Measurements from ENCODE around the gene RAB4B. TPM values are rescaled to one million over a fixed set of nuclear protein-coding genes. Genes with fewer than 3 reads are reported as not detected.
"Not testable (repeated sequence)": the region's sequence is repeated elsewhere in the genome, so short reads cannot be mapped to it uniquely, and the experiment has no call there.

Gene RAB4B
- total RNA-seq, 4 donors from 2014 or later: 12.4 to 20.7 (median 17.0) TPM

DNA sequence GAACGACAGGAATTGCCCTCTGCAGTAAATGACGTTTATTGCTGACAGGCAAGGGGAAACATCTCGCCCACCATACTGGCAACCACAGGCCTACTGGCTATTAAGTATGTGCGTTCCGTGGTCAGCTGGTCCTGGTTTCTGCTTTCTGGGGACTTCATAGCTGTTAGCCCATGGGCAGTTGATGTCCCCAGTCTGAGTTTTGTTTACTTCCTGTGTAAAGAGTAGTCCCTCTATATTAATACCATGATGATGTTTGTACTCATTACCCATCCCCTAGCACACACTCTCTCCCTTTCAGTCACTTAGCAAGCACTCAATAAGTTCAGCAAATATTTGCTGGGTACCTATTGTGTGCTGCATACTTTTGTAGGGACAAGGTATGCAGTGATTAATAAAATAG, 9.2 kb upstream of the RAB4B start:
- H3K27ac ChIP-seq: no peak overlapping the region
- no peaks in the 10 kb centered on the region for H3K27me3 ChIP-seq
- no peak overlapping the region for H3K4me3 ChIP-seq
- H3K9me3 ChIP-seq: peaks cover 3% of the 10 kb centered on the region
- peaks cover 29% of the 10 kb centered on the region for H3K36me3 ChIP-seq
- 72% methylated on average over 5 of the region's 5 CpGs for WGBS
- no peak for DNase-seq (ENCODE audit: low spot score in 2 of 2)
- TF ChIP-seq EP300 (IDR thresholded peaks at IDR 0.05) (no peak), POLR2A (IDR thresholded peaks at IDR 0.05) (no peak), POLR2AphosphoS5 (IDR thresholded peaks at IDR 0.05) (no peak)
- no peaks in the 10 kb centered on the region for H3K4me1 ChIP-seq

DNA sequence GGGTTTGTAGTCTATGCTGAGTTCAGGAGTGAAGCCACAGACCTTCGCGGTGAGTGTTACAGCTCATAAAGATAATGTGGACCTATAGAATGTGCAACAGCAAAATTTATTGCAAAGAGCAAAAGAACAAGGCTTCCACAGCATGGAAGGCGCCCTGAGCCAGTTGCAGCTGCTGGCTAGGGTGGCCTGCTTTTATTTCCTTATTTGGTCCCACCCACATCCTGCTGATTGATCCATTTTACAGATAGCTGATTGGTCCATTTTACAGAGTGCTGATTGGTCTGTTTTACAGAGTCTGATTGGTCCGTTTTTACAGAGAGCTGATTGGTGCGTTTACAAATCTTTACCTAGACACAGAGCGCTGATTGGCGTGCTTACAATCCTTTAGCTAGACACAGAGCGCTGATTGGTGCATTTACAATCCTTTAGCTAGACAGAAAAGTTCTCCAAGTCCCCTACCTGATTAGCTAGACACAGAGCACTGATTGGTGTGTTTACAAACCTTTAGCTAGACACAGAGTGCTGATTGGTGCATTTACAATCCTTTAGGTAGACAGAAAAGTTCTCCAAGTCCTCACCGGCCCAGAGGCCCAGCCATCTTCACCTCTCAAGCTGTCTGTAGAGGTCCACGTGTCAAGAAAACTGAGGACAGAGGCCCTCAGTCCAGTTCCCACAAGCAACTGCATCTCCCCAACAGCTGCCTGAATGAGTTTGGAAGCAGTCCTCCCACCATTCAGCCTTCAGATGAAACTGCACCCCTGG, 6.8 kb upstream of the RAB4B start:
- not testable (repeated sequence) for H3K36me3 ChIP-seq; H3K4me1 ChIP-seq; H3K27me3 ChIP-seq; H3K4me3 ChIP-seq; H3K9me3 ChIP-seq; DNase-seq (ENCODE audit: low spot score in 2 of 2); H3K27ac ChIP-seq
- 90% methylated on average over 10 of the region's 10 CpGs for WGBS

DNA sequence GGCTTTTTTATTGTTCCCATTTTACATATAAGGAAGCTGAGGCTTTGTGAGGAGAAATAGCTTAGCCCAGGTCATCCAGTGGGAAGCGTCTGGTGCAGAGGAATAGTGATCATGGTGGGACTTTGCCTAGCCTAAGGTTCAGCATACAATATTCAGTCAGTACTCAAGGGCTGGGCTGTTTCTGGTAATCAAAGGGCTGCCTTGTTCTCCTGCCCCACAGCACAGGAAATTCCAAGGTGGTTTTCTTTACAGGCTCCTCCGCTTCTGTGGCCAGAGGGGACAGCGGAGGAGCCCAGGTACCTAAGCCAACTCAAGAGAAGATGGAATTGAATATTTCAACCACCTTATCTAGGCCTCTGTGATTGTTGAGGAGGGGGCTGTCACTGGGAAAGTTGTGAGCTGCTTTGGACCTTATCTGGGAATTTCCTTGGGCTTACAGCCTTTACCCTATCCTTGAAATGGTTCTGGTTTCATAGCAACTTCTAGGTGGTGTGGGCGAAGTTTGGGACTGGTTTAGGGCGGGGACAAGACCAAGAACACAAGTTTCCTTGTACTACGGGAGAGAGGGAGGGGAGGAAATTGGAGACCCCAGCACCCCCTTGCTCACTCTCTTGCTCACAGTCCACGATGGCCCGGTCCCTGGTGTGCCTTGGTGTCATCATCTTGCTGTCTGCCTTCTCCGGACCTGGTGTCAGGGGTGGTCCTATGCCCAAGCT, 3.0 kb upstream of the RAB4B start, which contains the start of gene MIA:
TSS of gene MIA (plus strand) at position 606 of the 716 bp plus-strand sequence. CDS start at position 628, 22 bp downstream.
- no peaks in the 10 kb centered on the region for H3K27me3 ChIP-seq
- peaks cover 18% of the 10 kb centered on the region for H3K4me1 ChIP-seq
- no peaks in the 10 kb centered on the region for H3K36me3 ChIP-seq
- WGBS: 58% methylated on average over 9 of the region's 9 CpGs
- DNase-seq (ENCODE audit: low spot score in 2 of 2): no peak
- TF ChIP-seq EP300 (IDR thresholded peaks at IDR 0.05) (no peak), POLR2AphosphoS5 (IDR thresholded peaks at IDR 0.05) (no peak), POLR2A (IDR thresholded peaks at IDR 0.05) (no peak)
- TF ChIP-seq, protein P1, sequence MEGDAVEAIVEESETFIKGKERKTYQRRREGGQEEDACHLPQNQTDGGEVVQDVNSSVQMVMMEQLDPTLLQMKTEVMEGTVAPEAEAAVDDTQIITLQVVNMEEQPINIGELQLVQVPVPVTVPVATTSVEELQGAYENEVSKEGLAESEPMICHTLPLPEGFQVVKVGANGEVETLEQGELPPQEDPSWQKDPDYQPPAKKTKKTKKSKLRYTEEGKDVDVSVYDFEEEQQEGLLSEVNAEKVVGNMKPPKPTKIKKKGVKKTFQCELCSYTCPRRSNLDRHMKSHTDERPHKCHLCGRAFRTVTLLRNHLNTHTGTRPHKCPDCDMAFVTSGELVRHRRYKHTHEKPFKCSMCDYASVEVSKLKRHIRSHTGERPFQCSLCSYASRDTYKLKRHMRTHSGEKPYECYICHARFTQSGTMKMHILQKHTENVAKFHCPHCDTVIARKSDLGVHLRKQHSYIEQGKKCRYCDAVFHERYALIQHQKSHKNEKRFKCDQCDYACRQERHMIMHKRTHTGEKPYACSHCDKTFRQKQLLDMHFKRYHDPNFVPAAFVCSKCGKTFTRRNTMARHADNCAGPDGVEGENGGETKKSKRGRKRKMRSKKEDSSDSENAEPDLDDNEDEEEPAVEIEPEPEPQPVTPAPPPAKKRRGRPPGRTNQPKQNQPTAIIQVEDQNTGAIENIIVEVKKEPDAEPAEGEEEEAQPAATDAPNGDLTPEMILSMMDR (IDR thresholded peaks at IDR 0.05): no peak
- peak within 1 kb of the TSS; percentile 58 for H3K27ac ChIP-seq
- peak within 1 kb of the TSS; percentile 4 for H3K4me3 ChIP-seq
- H3K9me3 ChIP-seq: peaks cover 3% of the 10 kb centered on the region

DNA sequence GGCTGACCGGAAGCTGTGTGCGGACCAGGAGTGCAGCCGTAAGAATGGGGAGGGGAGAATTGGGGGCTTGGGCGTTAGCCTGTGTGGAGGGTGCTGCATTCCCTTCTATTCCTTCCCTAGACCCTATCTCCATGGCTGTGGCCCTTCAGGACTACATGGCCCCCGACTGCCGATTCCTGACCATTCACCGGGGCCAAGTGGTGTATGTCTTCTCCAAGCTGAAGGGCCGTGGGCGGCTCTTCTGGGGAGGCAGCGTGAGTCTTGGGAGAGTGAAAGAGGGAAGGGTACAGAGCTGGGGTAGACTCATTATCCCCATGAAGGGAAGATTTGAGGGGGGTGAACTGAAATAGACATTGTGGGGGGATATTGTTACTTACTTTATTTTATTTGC, 2.4 kb upstream of the RAB4B start:
- peaks cover 3% of the 10 kb centered on the region for H3K9me3 ChIP-seq
- H3K4me1 ChIP-seq: peaks cover 18% of the 10 kb centered on the region
- H3K4me3 ChIP-seq: peak overlapping the region; percentile 4
- 73% methylated on average over 10 of the region's 10 CpGs for WGBS
- peak overlapping the region; percentile 58 for H3K27ac ChIP-seq
- TF ChIP-seq, protein P1 (IDR thresholded peaks at IDR 0.05): no peak
- no peak for TF ChIP-seq EP300 (IDR thresholded peaks at IDR 0.05)
- TF ChIP-seq POLR2AphosphoS5 (IDR thresholded peaks at IDR 0.05): no peak
- no peak for TF ChIP-seq POLR2A (IDR thresholded peaks at IDR 0.05)
- no peak for DNase-seq (ENCODE audit: low spot score in 2 of 2)
- no peaks in the 10 kb centered on the region for H3K36me3 ChIP-seq
- no peaks in the 10 kb centered on the region for H3K27me3 ChIP-seq

DNA sequence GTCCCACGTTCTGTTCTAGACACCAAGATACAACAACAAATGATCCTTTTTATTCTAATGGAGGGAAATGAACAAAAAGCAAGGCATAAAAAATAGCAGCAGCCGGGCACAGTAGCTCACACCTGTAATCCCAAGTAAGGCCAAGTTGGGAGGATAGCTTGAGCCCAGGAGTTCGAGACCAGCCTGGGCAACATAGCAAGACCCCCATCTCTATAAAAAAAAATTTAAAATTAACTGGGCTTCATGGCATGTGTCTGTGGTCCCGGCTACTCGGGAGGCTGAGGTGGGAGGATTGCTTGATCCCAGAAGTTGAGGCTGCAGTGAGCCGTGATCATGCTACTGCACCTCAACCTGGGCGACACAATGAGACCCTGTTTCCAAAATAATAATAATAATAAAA, 1.7 kb upstream of the RAB4B start:
- no peaks in the 10 kb centered on the region for H3K9me3 ChIP-seq
- H3K4me1 ChIP-seq: peaks cover 18% of the 10 kb centered on the region
- no peak for DNase-seq (ENCODE audit: low spot score in 2 of 2)
- no peak overlapping the region for H3K4me3 ChIP-seq
- no peaks in the 10 kb centered on the region for H3K36me3 ChIP-seq
- WGBS: 88% methylated on average over 7 of the region's 7 CpGs
- TF ChIP-seq POLR2AphosphoS5 (IDR thresholded peaks at IDR 0.05) (no peak), POLR2A (IDR thresholded peaks at IDR 0.05) (no peak)
- no peak overlapping the region for H3K27ac ChIP-seq
- H3K27me3 ChIP-seq: no peaks in the 10 kb centered on the region

DNA sequence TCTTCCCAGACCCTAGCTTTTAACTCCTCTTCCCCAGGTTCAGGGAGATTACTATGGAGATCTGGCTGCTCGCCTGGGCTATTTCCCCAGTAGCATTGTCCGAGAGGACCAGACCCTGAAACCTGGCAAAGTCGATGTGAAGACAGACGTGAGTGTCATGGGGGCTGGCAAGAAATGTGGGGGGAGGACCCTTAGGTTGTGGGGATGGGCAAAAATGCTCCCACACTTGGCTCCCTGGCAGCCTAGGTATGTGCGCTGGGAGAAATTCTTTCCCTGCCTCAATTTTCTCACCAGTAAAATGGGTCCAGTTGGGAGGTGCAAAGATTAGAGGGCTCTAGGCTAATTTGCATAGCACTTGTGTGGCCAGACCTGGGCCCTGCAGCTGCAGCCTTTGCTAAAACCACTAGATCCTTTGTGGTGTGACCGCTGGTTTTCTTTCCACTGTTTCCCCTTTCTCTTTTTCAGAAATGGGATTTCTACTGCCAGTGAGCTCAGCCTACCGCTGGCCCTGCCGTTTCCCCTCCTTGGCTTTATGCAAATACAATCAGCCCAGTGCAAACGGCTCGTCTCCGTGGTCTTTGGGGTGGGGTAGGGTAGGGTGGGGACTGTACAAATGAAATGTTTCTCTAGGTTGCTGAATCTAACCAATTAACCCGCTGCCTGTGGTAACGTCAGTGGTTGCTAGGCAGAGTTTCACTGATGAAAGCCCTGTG, 959 bp upstream of the RAB4B start:
- no peaks in the 10 kb centered on the region for H3K27me3 ChIP-seq
- TF ChIP-seq POLR2A (IDR thresholded peaks at IDR 0.05) (no peak), POLR2AphosphoS5 (IDR thresholded peaks at IDR 0.05) (no peak), EP300 (IDR thresholded peaks at IDR 0.05) (no peak)
- TF ChIP-seq, protein P1 (IDR thresholded peaks at IDR 0.05): no peak
- H3K9me3 ChIP-seq: no peaks in the 10 kb centered on the region
- peak; percentile 95 to 96 for DNase-seq (ENCODE audit: low spot score in 2 of 2)
- 14% methylated on average over 13 of the region's 13 CpGs for WGBS
- peaks cover 18% of the 10 kb centered on the region for H3K4me1 ChIP-seq
- H3K4me3 ChIP-seq: peak overlapping the region; percentile 62
- H3K36me3 ChIP-seq: no peaks in the 10 kb centered on the region
- H3K27ac ChIP-seq: peak overlapping the region; percentile 93
